ENCODE results near the gene MARS2.

DNA sequence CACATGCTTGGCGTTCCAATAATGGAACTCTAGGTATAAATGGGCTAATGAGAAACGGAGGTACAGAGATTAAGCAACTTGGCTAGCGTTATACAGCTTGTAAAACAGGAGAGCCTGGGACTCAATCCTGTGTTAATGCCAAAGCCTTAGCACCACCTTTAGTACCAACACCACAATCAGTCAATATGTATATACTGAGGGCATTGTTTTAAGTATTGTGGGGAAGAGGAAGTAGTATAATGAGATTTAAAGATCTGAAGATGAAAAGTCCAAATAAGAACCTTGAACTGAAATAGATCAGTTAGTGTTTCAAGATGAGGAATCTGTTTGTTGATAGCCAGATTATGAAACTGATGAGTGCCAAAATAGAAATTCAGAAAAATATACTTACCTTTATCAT is 8.1 kb downstream of the MARS2 start:
- TF ChIP-seq POLR2A (IDR thresholded peaks at IDR 0.05; ENCODE audit: low read length) (no peak), GATA1 (IDR thresholded peaks at IDR 0.05; ENCODE audit: low read depth, low read length) (no peak)
